ENCODE results near the gene ACKR4.

Gene ACKR4

GRCh38 chr3:132643366-132643765 is 46.3 kb downstream of the ACKR4 start:
- no peak for DNase-seq

- no peak for DNase-seq
Observed at GRCh38 chr3:132645058-132645457, 48.0 kb downstream of the ACKR4 start.

- no peak for DNase-seq
Observed at GRCh38 chr3:132650153-132650552, 53.1 kb downstream of the ACKR4 start.
